ENCODE results near the gene NPR2. TPM values are rescaled to one million over a fixed set of nuclear protein-coding genes. Genes with fewer than 3 reads are reported as not detected.

Gene NPR2
- total RNA-seq, 1 experiment from 2014 or later: 12.5 TPM

- Mint-ChIP-seq H3K4me3 (peak overlapping the region; percentile 93 to 95), H3K36me3 (ENCODE audit: insufficient read depth in 1 of 3, low read depth in 3 of 3) (peaks cover 21 to 65% (median 58%) of the 10 kb centered on the region in 3 experiments; a peak in 6 of 7 replicates), H3K27me3 (ENCODE audit: low read depth) (no peaks in the 10 kb centered on the region), H3K27ac (no peak overlapping the region), H3K4me1 (peaks cover 28% of the 10 kb centered on the region in 2 experiments), H3K9me3 (no peaks in the 10 kb centered on the region)
- H4K91ac ChIP-seq (ENCODE audit: insufficient read length, low read depth, low read length): no peak overlapping the region
- H3K79me2 ChIP-seq (ENCODE audit: insufficient read depth, low read length): peaks cover 21% of the 10 kb centered on the region
- H3K27ac ChIP-seq (ENCODE audit: insufficient read length, low read depth, low read length): no peak overlapping the region
- H2AK5ac ChIP-seq (ENCODE audit: insufficient read length, low read length): no peak overlapping the region
- no peak overlapping the region for H3K4ac ChIP-seq (ENCODE audit: low read depth, low read length)
- DNase-seq: no peak
- H3K18ac ChIP-seq (ENCODE audit: insufficient read length, low read depth, low read length): no peak overlapping the region
- H3K9me3 ChIP-seq (ENCODE audit: control insufficient read depth, low read depth, low read length): no peaks in the 10 kb centered on the region
- no peak overlapping the region for H2BK120ac ChIP-seq (ENCODE audit: low read depth, low read length, poor library complexity, severe bottlenecking)
- H2BK20ac ChIP-seq (ENCODE audit: low read depth, low read length, poor library complexity, severe bottlenecking): no peak overlapping the region
- H2BK15ac ChIP-seq (ENCODE audit: low read depth, low read length): no peak overlapping the region
- peak overlapping the region; percentile 45 for H3K9ac ChIP-seq (ENCODE audit: extremely low read depth, insufficient read length, low read length)
- WGBS (ENCODE audit: extremely low coverage, insufficient read length, low lambda C conversion rate): no CpG with 5 or more reads among the region's 3 CpGs
- no peak overlapping the region for H3T11ph ChIP-seq (ENCODE audit: low read length)
- TF ChIP-seq CTCF (conservative IDR thresholded peaks at IDR 0.05): no peak
- H3K27me3 ChIP-seq (ENCODE audit: insufficient read depth, low read length): no peaks in the 10 kb centered on the region
- no peaks in the 10 kb centered on the region for H4K20me1 ChIP-seq (ENCODE audit: control insufficient read depth, insufficient read depth, insufficient read length)
- H3K14ac ChIP-seq (ENCODE audit: insufficient read depth, low read length): no peak overlapping the region
- H3K23me2 ChIP-seq (ENCODE audit: insufficient read length, low read depth, low read length, poor library complexity, severe bottlenecking): peaks cover 18% of the 10 kb centered on the region
- no peak overlapping the region for H2AFZ ChIP-seq (ENCODE audit: low read length)
- no peak overlapping the region for H3K23ac ChIP-seq (ENCODE audit: insufficient read length, low read depth, low read length)
- peak overlapping the region; percentile 98 for H3K4me2 ChIP-seq (ENCODE audit: insufficient read depth, insufficient read length, low read length)
- H4K5ac ChIP-seq (ENCODE audit: insufficient read length, low read depth, low read length): no peak overlapping the region
- no peak overlapping the region for H2BK5ac ChIP-seq (ENCODE audit: insufficient read length, low read length)
- no peak overlapping the region for H2BK12ac ChIP-seq (ENCODE audit: insufficient read length, low read depth, low read length)
- H3K56ac ChIP-seq (ENCODE audit: insufficient read length, low read depth, low read length): no peak overlapping the region
- peaks cover 19% of the 10 kb centered on the region for H3K79me1 ChIP-seq (ENCODE audit: insufficient read depth, low read depth, low read length, poor library complexity, severe bottlenecking)
- peaks cover 3% of the 10 kb centered on the region; the same call in 1 of the 2 replicates for H3K4me1 ChIP-seq (ENCODE audit: insufficient read depth, low read length)
- H4K8ac ChIP-seq (replicated peaks; ENCODE audit: insufficient read length, low read depth, low read length): no peak overlapping the region
Measured at GRCh38 chr9:35746583-35746982, 44.8 kb upstream of the NPR2 start.
